K562 (cell line): ENCODE measurements around the gene SUMF1. TPM values are rescaled to one million over a fixed set of nuclear protein-coding genes. Genes with fewer than 3 reads are reported as not detected.
A peak's percentile ranks its signal among the peaks of the same experiment; 100 is the strongest.

Experiments used
- ARID4B ChIP-seq: sonication (generic); formaldehyde crosslinking; IDR thresholded peaks from 2 replicates; pipeline ENCODE4 v1.8.0; 2022; ENCODE audit warnings: mild to moderate bottlenecking, missing genetic modification reagents
- BCOR ChIP-seq: fragments of 450-650 bp; IDR thresholded peaks from 2 replicates; pipeline ENCODE4 v1.6.1; 2016
- BRCA1 ChIP-seq, 2 experiments: fragments of 450-650 bp in 1 of 2; sonication (generic) in 1 of 2; formaldehyde crosslinking in 1 of 2; IDR thresholded peaks; 2 replicates each; pipeline versions ENCODE4 v1.5.0 to v1.6.1; 2017 to 2020; ENCODE audit warnings: mild to moderate bottlenecking in 1 of 2, missing genetic modification reagents in 1 of 2
- ELK1 ChIP-seq: sonication (generic); formaldehyde crosslinking; IDR thresholded peaks from 2 replicates; pipeline ENCODE4 v1.8.1; 2022; ENCODE audit warnings: missing genetic modification reagents
- EP400 ChIP-seq: fragments of 450-650 bp; IDR thresholded peaks from 2 replicates; pipeline ENCODE4 v1.6.1; 2017; ENCODE audit warnings: antibody characterized with exemption, mild to moderate bottlenecking, moderate library complexity
- ETS2 ChIP-seq: IDR thresholded peaks from 2 replicates; pipeline ENCODE4 v1.6.1; 2016; ENCODE audit warnings: borderline replicate concordance, missing genetic modification characterization, mild to moderate bottlenecking, moderate library complexity, missing compliant biosample characterization; ENCODE audit not compliant: poor library complexity, severe bottlenecking
- NFIX ChIP-seq: fragments of 250-450 bp; sonication (Bioruptor Pico); IDR thresholded peaks from 2 replicates; pipeline ENCODE4 v1.4.0; 2020; ENCODE audit warnings: low read depth, mild to moderate bottlenecking, moderate library complexity
- SMAD3 ChIP-seq: fragments of 450-650 bp; formaldehyde crosslinking; conservative IDR thresholded peaks from 2 replicates; pipeline ENCODE4 v1.4.0; 2020; ENCODE audit warnings: mild to moderate bottlenecking
- SMC3 ChIP-seq: conservative IDR thresholded peaks from 2 replicates; pipeline ENCODE4 v1.6.1; 2011; ENCODE audit warnings: low read depth, low read length, improper control_type of control experiment; ENCODE audit not compliant: insufficient read depth
- THRB ChIP-seq: fragments of 450-650 bp; formaldehyde crosslinking; conservative IDR thresholded peaks from 2 replicates; pipeline ENCODE4 v1.4.0; 2022; ENCODE audit warnings: mild to moderate bottlenecking, missing genetic modification characterization
- ZFP91 ChIP-seq: sonication (generic); formaldehyde crosslinking; IDR thresholded peaks from 2 replicates; pipeline ENCODE4 v1.8.0; 2022; ENCODE audit warnings: mild to moderate bottlenecking, missing genetic modification reagents
- ZNF384 ChIP-seq: IDR thresholded peaks from 2 replicates; pipeline ENCODE4 v1.6.1; 2012; ENCODE audit warnings: low read depth, low read length, improper control_type of control experiment
- ZNF592 ChIP-seq: fragments of 450-650 bp; IDR thresholded peaks from 2 replicates; pipeline ENCODE4 v1.6.1; 2017; ENCODE audit warnings: antibody characterized with exemption, mild to moderate bottlenecking
- polyA plus RNA-seq, 8 experiments: library from polyadenylated mRNA; depleted of rRNA in 4 of 8; stranded (reverse) in 5 of 8; unstranded in 3 of 8; fragments of >200 nt; fragmentation: Nextera tagmentation in 2 of 8; fragmentation: Illumina TruSeq in 1 of 8; extraction: Ambion mirVana in 2 of 8; extraction: Trizol in 1 of 8; gene quantifications; 2 replicates each; pipeline versions ENCODE4 v1.2.1 to v1.2.3, GENCODE V29; 2011 to 2014; ENCODE audit warnings: inconsistent platforms in 1 of 8, missing spikeins in 1 of 8
- total RNA-seq, 7 experiments: library from RNA; depleted of rRNA in 6 of 7; stranded (reverse); fragments of >200 nt in 6 of 7; fragmentation: Illumina TruSeq in 2 of 7; extraction: Trizol in 2 of 7; gene quantifications; 2 replicates each; pipeline versions ENCODE4 v1.2.1 to v1.2.3, GENCODE V29; 2011 to 2021; ENCODE audit warnings: low replicate concordance in 1 of 7

SUMF1 gene
- total and polyA plus RNA-seq, 9 of the 15 experiments (the other 6 are each of a cell fraction or from before 2014, with no cell fraction given), result 1.3 to 7.4 (median 4.2) TPM

- TF ChIP-seq ZFP91 (CRISPR knock-in tag) (peak; percentile 99), ELK1 (CRISPR knock-in tag) (no peak), SMAD3 (CRISPR knock-in tag) (no peak), NFIX (no peak), ETS2 (tag) (no peak), ZNF592 (peak; percentile 74), ZNF384 (no peak), ARID4B (CRISPR knock-in tag) (peak; percentile 99), BRCA1 (IDR thresholded peaks at IDR 0.05) (no peak), BRCA1 (CRISPR knock-in tag; IDR thresholded peaks at IDR 0.05) (0 out of 2 replicates have a peak, but pooled peaks have one; percentile 88), BCOR (no peak), EP400 (peak; percentile 93), THRB (CRISPR knock-in tag) (0 out of 2 replicates have a peak, but pooled peaks have one; percentile 19), SMC3 (no peak)
These were observed at the start of gene SUMF1 (continued) for GRCh38 chr3:4466741-4467521.
